NB4 (cell line): ENCODE results near the gene ACBD5.

Experiments
- CTCF ChIP-seq: IDR thresholded peaks from one replicate; pipeline ENCODE4 v1.5.1; 2012; ENCODE audit warnings: low read depth, low read length
- MAX ChIP-seq: IDR thresholded peaks from 2 replicates; pipeline ENCODE4 v1.6.1; 2011; ENCODE audit warnings: low read depth, low read length
- POLR2A ChIP-seq: IDR thresholded peaks from 2 replicates; pipeline ENCODE4 v1.6.1; 2011; ENCODE audit warnings: mild to moderate bottlenecking; ENCODE audit not compliant: insufficient read length; ENCODE audit errors: extremely low read depth

DNA sequence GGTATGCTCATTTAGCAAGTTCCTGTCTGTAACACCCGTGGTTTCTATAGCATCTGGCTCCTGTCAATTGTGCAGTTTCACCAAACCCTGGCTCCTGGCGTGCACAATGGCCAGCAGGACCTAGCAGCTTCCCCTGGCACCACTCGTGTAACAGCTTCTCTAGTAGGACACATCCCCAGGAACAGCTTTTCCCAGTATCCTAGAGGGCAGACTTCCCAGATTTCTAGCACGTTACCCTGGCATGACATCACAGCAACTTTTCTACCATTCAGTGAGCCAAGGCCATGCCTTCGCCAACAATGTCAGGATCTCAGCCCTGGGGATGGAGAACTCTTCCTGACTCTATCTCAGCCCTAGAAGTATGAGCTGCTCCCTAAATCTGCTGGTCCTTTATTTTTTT is 92.9 kb downstream of the ACBD5 start:
- TF ChIP-seq MAX = no peak
- TF ChIP-seq CTCF = no peak
- TF ChIP-seq POLR2A = no peak
